Activated CD8-positive, alpha-beta memory T cell treated with anti-CD3 and anti-CD28 coated beads, Interleukin-2, amount 10 ng/mL, durations not matched to agents 7 days and 5 days (primary cell): ENCODE measurements around the gene OR2A12. TPM values are rescaled to one million over a fixed set of nuclear protein-coding genes. Genes with fewer than 3 reads are reported as not detected.

Experiments
- ATAC-seq: fragments of 150-1000 bp; cut with Tn5 transposase; one replicate; pipeline ENCODE4 v1.10.0; 2021; ENCODE audit warnings: moderate library complexity
- CTCF ChIA-PET: fragments of 350-600 bp; sonication (Branson Sonifier 250); formaldehyde crosslinking; loops from one replicate; lab custom pipeline; 2021; ENCODE audit warnings: antibody characterized with exemption; lab: Charles Lee
- DNase-seq: peaks from one replicate; pipeline ENCODE4 v3.0.0-alpha.2; 2020
- H3K27ac Mint-ChIP-seq: one replicate; pipeline ENCODE4 v1.8.0; 2021; ENCODE audit warnings: mild to moderate bottlenecking, mixed read lengths
- H3K27me3 Mint-ChIP-seq: one replicate; pipeline ENCODE4 v1.8.0; 2021; ENCODE audit warnings: mixed read lengths
- H3K36me3 Mint-ChIP-seq: one replicate; pipeline ENCODE4 v1.8.0; 2021; ENCODE audit warnings: mild to moderate bottlenecking, mixed read lengths
- H3K4me1 Mint-ChIP-seq: one replicate; pipeline ENCODE4 v1.8.0; 2021; ENCODE audit warnings: mixed read lengths
- H3K4me3 Mint-ChIP-seq: one replicate; pipeline ENCODE4 v1.8.0; 2021; ENCODE audit warnings: mild to moderate bottlenecking, moderate library complexity, mixed read lengths
- H3K9me3 Mint-ChIP-seq: one replicate; pipeline ENCODE4 v1.8.0; 2022; ENCODE audit warnings: low read depth, mixed read lengths
- total RNA-seq, 2 experiments: library from RNA; stranded (reverse); gene quantifications; one replicate each; pipeline ENCODE4 v1.2.3, GENCODE V29; 2021

The OR2A12 gene
- total RNA-seq, 2 experiments from 2014 or later = not detected

DNA sequence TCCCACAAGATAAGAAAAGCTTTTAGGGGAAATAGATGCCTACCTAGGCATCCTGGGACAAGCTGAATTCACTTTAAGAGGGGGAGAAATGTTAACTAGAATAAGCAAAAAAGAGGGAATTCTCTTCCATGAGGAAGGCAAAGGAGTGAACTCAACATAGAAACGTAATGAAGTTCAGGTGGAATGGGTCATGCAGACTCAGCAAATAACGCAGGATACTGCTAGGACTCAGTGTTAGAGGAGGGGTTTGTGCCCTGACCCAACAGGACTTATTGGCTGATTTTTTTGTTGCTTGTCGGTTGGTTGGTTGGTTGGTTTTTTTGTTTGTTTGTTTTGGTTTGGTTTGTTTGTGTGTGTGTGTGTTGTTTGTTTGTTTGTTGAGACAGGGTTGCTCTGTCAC, 46.2 kb downstream of the OR2A12 start:
- Mint-ChIP-seq H3K27ac (no peak overlapping the region), H3K4me1 (peaks cover 2% of the 10 kb centered on the region), H3K36me3 (no peaks in the 10 kb centered on the region), H3K27me3 (peaks cover 3% of the 10 kb centered on the region), H3K9me3 (no peaks in the 10 kb centered on the region), H3K4me3 (no peak overlapping the region)
- CTCF ChIA-PET = no interaction called here
- DNase-seq = no peak
- no peak for ATAC-seq

DNA sequence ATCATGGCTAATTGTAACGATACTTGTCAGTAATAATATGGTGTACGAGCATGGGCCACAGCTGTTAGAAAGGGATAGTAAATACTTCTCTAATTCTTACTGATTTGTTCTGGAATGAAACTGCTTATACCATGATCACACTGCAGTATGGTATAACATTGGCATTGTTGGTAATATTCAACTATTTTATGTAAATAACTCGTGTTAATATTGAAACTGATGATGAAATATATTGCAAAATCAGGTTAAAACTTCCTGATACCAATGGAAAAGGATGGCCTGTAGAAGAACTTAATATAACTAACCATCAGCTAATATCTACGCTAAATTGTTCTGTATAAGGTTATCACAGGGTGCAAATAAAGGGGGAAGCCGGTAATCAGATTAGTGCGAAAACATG, 47.2 kb downstream of the OR2A12 start:
- Mint-ChIP-seq H3K27me3 (peaks cover 3% of the 10 kb centered on the region), H3K27ac (no peak overlapping the region), H3K36me3 (no peaks in the 10 kb centered on the region), H3K4me1 (no peaks in the 10 kb centered on the region), H3K9me3 (no peaks in the 10 kb centered on the region), H3K4me3 (no peak overlapping the region)
- DNase-seq (no peak), ATAC-seq (no peak)
- CTCF ChIA-PET = interaction anchor here (0.8 kb wide), 1 partner anchor 396 kb away, joined by 3 read pairs; no protein-coding TSS in a partner anchor

DNA sequence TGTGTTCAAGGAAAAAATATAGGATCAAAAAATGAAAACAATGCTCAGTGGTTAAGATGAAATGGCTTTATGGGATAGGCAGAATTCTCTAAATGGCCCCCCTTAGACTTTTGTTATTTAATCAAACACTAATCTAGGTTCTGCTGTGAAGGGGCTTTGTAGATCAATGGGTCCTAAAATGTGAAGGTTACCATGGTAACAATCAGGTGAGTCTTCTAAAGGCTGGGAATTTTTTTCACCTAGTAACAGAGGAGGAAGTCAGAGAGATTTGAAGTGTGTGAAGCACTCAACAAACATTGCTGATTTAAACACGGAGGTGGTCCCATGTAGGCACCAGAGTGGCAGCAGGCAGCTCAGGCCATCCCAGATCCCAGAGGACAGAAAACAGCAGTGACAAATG, 48.0 kb downstream of the OR2A12 start:
- peaks cover 3% of the 10 kb centered on the region for H3K27me3 Mint-ChIP-seq
- H3K36me3 Mint-ChIP-seq = no peaks in the 10 kb centered on the region
- no peak overlapping the region for H3K27ac Mint-ChIP-seq
- no peak overlapping the region for H3K4me3 Mint-ChIP-seq
- CTCF ChIA-PET = interaction anchor here (0.8 kb wide), 1 partner anchor 397 kb away, joined by 3 read pairs; no protein-coding TSS in a partner anchor
- ATAC-seq (no peak), DNase-seq (no peak)
- H3K4me1 Mint-ChIP-seq = no peaks in the 10 kb centered on the region
- no peaks in the 10 kb centered on the region for H3K9me3 Mint-ChIP-seq

DNA sequence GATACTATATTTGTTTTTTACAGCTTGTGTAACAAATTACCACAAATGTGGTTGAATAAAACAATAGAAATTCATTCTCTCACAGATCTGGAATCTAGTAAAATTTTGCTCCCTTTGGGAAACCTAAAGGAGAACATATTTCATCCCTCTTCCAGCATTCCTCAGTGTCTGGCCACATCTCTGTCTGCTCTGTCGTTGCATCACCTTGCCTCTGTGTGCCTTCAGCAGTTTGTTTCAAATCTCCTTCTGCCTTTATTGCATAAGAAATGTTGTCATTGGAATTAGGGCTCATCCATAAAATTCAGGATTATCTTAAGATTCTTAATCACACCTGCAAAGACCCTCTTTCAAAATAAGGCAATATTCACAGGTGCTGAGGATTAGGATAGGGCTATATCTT, 51.4 kb downstream of the OR2A12 start:
- peaks cover 2% of the 10 kb centered on the region for H3K27me3 Mint-ChIP-seq
- CTCF ChIA-PET = no interaction called here
- no peak overlapping the region for H3K27ac Mint-ChIP-seq
- no peaks in the 10 kb centered on the region for H3K4me1 Mint-ChIP-seq
- no peak for DNase-seq
- H3K36me3 Mint-ChIP-seq = no peaks in the 10 kb centered on the region
- no peak overlapping the region for H3K4me3 Mint-ChIP-seq
- H3K9me3 Mint-ChIP-seq = no peaks in the 10 kb centered on the region
- ATAC-seq = no peak

DNA sequence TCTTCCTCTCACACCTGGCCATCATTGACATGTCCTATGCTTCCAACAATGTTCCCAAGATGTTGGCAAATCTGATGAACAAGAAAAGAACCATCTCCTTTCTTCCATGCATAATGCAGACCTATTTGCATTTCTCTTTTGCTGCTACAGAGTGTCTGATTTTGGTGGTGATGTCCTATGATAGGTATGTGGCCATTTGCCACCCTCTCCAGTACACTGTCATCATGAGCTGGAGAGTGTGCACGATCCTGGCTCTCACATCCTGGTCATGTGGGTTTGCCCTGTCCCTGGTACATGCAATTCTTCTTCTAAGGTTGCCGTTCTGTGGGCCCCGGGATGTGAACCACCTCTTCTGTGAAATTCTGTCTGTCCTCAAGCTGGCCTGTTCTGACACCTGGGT, 56.1 kb downstream of the OR2A12 start:
- DNase-seq (no peak), ATAC-seq (no peak)
- Mint-ChIP-seq H3K27ac (no peak overlapping the region), H3K36me3 (no peaks in the 10 kb centered on the region), H3K9me3 (peaks cover 2% of the 10 kb centered on the region), H3K4me1 (no peaks in the 10 kb centered on the region), H3K4me3 (no peak overlapping the region), H3K27me3 (peaks cover 5% of the 10 kb centered on the region)
- CTCF ChIA-PET = no interaction called here

DNA sequence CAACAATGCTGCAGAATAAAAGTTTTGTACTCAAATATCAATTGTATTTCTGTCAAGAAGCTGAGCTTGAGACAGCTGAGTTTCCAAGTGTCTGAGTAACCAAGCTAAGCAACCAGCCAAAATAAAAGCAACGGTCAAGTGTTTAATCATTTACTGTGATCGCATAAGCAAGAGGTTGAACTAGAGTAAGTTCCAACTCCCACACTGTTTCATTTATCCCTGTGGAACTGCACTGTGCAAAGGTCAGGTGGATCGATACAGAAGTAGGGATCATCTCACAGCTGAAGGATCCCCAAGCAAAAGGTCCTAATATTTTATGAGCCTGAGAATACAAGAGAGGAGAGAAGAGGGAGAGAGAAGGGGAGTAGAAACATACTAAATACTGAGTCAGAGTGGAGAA, 58.3 kb downstream of the OR2A12 start:
- Mint-ChIP-seq H3K27me3 (peaks cover 8% of the 10 kb centered on the region), H3K4me3 (no peak overlapping the region), H3K9me3 (peaks cover 16% of the 10 kb centered on the region), H3K4me1 (no peaks in the 10 kb centered on the region), H3K36me3 (peaks cover 4% of the 10 kb centered on the region), H3K27ac (no peak overlapping the region)
- DNase-seq (no peak), ATAC-seq (no peak)
- CTCF ChIA-PET = interaction anchor here (1.0 kb wide), 1 partner anchor 17 kb away, joined by 3 read pairs; no protein-coding TSS in a partner anchor

DNA sequence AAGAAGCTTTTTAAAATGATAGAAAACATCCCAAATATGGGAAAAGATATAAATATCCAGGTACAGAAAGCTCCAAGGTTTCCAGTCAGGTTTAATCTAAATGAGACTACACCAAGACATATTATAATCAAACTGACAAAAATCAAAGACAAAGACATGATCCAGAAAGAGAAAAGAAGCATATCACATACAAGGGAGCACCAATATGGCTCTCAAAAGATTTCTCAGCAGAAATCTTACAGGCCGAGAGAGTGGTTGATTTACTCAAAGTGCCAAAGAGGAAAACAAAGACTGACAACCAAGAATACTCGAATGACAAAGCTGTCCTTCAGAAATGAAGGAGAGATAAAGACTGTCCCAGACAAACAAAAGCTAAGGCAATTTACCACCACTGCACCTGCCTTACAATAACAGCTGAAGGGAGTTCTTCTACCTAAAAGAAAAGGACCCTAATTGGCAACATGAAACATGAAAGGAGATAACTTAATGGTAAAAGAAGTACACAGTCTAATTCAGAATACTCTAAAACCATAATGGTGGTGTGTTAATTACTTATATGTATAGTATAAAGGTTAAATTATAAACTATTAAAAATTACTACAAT, 62.2 kb downstream of the OR2A12 start:
- DNase-seq (no peak), ATAC-seq (no peak)
- no peak overlapping the region for H3K27ac Mint-ChIP-seq
- no peaks in the 10 kb centered on the region for H3K4me1 Mint-ChIP-seq
- H3K36me3 Mint-ChIP-seq = peaks cover 4% of the 10 kb centered on the region
- H3K9me3 Mint-ChIP-seq = peaks cover 16% of the 10 kb centered on the region
- H3K4me3 Mint-ChIP-seq = no peak overlapping the region
- peaks cover 15% of the 10 kb centered on the region for H3K27me3 Mint-ChIP-seq
- CTCF ChIA-PET = interaction anchor here (1.3 kb wide), 1 partner anchor 20 kb away, joined by 5 read pairs; no protein-coding TSS in a partner anchor

Other genes with a start within 250 kb of the OR2A12 start
- gene TCAF1, start 184.1 kb upstream of the OR2A12 start, total RNA-seq = 10 to 100 TPM; 17.4 to 17.8 TPM
- not detected for gene OR2F2, start 151.0 kb upstream of the OR2A12 start, total RNA-seq
- gene OR2F1, start 131.4 kb upstream of the OR2A12 start, total RNA-seq = not detected
- not detected for gene OR6B1, start 86.0 kb upstream of the OR2A12 start, total RNA-seq
- gene OR2A5, start 37.3 kb upstream of the OR2A12 start, total RNA-seq = not detected
- not detected for gene OR2A25, start 16.5 kb upstream of the OR2A12 start, total RNA-seq
- gene OR2A2, start 23.3 kb downstream of the OR2A12 start, total RNA-seq = not detected
- gene OR2A14, start 36.9 kb downstream of the OR2A12 start, total RNA-seq = not detected
- 1 to 10 TPM; 1.2 to 1.8 TPM for gene CTAGE4, start 97.2 kb downstream of the OR2A12 start, total RNA-seq
- 1 to 10 TPM; 1.7 to 2.6 TPM for gene ARHGEF35, start 109.6 kb downstream of the OR2A12 start, total RNA-seq
- not detected for gene OR2A42, start 153.3 kb downstream of the OR2A12 start, total RNA-seq
- 1 to 10 TPM in 1 of 2 experiments, under 1 TPM in 1; 0.54 to 1.4 TPM for gene OR2A7, start 178.5 kb downstream of the OR2A12 start, total RNA-seq
- not detected for gene CTAGE8, start 183.0 kb downstream of the OR2A12 start, total RNA-seq
- not detected for gene OR2A1, start 226.1 kb downstream of the OR2A12 start, total RNA-seq